NCI-H524 treated with DMSO at 0.1 percent for 48 hours (cell line): Measurements from ENCODE around the gene SLC16A4.

ENCODE experiments used
- DNase-seq: peaks from one replicate; lab custom pipeline; 2025; lab: John Stamatoyannopoulos, UW

Gene SLC16A4

DNA sequence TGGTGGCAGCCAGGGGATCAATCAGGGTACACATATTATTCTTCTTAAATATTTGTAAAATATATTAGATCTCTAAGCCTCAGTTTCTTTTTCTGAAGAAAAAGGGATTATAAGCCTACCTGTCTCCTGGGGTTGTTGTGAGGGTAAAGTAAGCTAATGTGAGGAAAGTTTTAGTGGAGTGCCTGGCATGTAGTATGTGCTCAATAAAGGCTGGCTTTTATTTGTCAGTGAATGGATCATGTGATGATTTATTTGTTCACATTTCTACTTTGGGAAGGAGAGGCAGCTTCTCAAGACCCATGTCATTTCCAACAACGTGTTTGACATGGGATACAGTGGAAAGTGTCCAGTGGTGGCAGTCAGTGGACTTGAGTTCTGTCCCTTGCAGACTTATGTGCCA, 64.0 kb downstream of the SLC16A4 start:
- DNase-seq, result no peak

DNA sequence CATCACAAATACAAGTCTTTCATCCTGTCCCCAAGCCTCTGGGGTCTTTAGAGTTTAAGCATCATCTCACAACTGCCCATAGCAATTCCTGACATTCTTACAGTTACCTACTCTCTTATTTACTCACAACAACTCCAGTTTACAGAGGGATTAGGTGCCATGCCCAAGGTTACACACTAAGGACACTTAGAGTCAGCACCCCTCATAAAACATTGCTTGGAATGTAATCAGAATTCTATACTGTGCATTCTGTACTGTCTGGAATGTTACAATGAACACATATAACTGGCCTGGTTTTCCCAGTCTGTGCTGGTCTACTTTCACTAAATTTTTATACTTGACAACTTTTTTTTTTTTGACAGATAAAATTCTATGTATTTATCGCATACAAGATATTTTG, 66.2 kb downstream of the SLC16A4 start:
- DNase-seq, result no peak

DNA sequence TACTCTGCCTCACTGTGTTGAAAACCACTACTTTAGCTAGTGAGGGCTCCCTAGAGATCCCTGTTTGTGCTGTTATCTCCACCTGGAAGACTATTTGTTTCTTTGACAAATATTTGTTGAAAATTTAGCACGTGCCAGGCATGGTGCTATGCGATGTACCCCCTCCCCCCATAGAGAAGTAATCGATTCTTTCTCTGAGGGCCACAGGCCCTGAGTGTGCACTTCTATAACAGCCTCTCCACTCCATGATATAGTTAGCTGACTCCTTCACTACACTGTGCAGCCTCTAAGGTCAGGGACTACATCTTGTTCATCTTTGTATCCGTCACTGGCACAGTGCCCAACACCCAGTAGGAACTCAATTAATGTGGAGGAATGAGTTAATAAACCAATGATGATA, 69.0 kb downstream of the SLC16A4 start:
- no peak for DNase-seq

DNA sequence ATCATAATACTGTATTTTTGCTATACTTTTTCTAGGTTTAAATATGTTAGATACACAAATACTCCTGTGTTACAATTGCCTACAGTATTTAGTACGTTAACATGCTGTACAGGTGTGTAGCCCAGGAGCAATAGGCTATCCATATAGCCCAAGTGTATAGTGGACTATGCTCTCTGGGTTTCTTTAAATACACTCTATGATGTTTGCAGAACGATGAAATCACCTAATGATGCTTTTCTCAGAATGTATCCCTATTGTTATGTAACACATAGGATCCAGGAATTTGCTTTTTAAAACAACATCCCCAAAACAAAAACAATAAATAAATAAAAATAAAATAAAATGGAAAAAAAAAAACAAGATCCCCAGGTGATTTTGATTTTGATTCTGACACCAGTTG, 69.8 kb downstream of the SLC16A4 start:
- DNase-seq, result no peak

DNA sequence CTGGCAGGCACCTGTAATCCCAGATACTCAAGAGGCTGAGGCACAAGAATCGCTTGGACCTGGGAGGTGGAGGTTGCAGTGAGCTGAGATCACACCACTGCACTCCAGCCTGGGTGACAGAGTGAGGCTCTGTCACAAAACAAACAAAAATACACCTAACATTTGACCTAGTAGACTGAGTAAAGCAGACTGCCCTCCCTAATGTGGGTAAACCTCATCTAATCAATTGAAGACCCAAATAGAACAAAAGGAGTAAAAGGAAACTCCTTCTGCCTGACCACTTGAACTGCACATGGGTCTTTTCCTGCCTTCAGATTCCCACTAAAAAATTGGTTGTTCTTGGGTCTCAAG, 70.7 kb downstream of the SLC16A4 start:
- DNase-seq, result no peak

DNA sequence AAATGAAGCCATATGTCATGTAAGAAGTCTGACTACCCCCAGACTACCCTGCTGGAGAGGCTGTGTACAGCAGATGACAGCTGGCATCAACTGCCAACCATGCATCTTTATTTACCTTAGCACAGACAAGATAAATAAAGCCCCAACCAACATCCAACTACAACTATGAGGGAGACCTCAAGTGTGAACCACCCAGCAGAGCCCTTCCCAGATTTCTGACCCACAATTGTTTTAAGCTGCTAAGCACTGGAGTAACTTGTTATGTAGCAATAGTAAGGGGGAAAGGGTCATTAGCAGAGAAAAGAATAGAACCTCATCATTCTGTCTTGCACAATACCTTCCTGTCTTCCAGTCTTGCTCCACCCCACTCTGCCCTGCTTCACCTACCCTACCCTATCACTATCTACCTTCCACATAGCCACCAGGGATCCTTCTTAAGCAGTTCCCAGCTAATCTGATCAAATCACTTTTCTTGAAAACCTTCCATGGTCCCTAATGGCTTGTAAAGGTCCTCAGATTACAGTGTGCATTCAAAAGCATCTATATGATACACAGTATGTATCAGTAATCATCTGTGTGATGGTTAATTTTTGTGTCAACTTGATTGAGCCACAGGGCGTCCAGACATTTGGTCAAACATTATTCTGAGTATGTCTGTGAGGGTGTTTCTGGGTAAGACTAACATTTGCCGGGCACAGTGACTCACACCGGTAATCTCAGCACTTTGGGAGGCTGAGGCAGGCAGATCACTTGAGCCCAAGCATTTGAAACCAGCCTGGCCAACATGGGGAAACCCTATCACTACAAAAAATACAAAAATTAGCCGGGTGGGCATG, 71.3 kb downstream of the SLC16A4 start:
- no peak for DNase-seq

DNA sequence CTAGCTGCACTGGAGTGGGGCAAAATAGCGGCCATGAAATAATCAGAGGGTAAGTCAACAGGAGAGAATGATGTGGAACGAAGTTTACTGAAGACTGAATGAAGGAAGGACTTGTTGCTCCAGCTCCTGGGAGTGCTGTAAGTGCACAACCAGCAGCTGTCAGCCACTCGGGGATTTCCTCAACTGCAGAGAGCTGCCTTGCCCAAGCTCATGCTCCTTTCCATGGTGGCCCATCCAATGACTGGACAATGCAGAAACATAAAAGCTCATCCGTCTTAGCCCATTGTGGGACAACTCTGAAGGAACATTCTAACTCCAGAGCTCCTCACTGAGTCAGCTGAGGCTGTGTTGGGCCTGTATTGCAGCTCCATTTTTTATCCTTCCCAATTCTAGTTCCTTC, 72.8 kb downstream of the SLC16A4 start:
- no peak for DNase-seq

DNA sequence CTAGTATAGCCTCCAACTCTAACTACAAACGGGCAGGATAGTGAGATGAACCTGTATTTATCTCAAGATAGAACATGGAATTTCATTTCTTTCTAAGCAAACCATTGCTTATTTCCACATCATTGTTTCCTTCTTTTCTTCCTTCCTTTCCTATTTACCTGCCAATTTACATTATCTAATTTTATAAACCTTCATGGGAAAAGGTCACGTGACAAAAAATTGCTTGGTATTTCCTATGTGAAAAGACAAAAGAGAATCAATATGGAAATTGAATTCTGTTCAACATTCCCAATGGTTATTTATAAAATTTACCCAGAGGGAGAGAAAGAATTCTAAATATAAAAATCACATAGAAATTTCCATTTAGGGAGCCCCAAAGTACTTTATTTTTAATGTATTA, 74.1 kb downstream of the SLC16A4 start:
- no peak for DNase-seq
